Spinal cord (tissue), 10 donors: ENCODE measurements around the gene UBAC2. TPM values are rescaled to one million over a fixed set of nuclear protein-coding genes. Genes with fewer than 3 reads are reported as not detected.

Source experiments
- DNase-seq, 6 donors: peaks; one replicate each; pipeline versions ENCODE4 v3.0.0 to v3.0.0-alpha.2; 2013 to 2015; ENCODE audit warnings: low spot score in 6 of 6, low read depth in 4 of 6
- H3K27ac ChIP-seq: one replicate; pipeline ENCODE4 v1.5.1; 2013; ENCODE audit warnings: low read depth, low read length, control low read depth
- H3K27me3 ChIP-seq: one replicate; pipeline ENCODE4 v1.6.1; 2013; ENCODE audit warnings: low read length; ENCODE audit not compliant: control insufficient read depth, insufficient read depth
- H3K36me3 ChIP-seq: one replicate; pipeline ENCODE4 v1.6.1; 2013; ENCODE audit warnings: low read length; ENCODE audit not compliant: control insufficient read depth, insufficient read depth
- H3K4me1 ChIP-seq: one replicate; pipeline ENCODE4 v1.6.1; 2013; ENCODE audit warnings: low read length; ENCODE audit not compliant: control insufficient read depth, insufficient read depth
- H3K4me3 ChIP-seq: one replicate; pipeline ENCODE4 v1.5.1; 2013; ENCODE audit warnings: low read depth, low read length, control low read depth
- H3K9me3 ChIP-seq: one replicate; pipeline ENCODE4 v1.6.1; 2013; ENCODE audit warnings: low read length; ENCODE audit not compliant: control insufficient read depth, insufficient read depth
- WGBS: methylation state at CpG from one replicate; pipeline ENCODE4 v1.1.5; 2013; ENCODE audit warnings: missing lambda C conversion rate; ENCODE audit not compliant: insufficient coverage; 5-methylcytosine and 5-hydroxymethylcytosine counted together
- polyA plus RNA-seq, 2 donors: library from polyadenylated mRNA; unstranded; fragments of 120-200 nt; gene quantifications; one replicate each; pipeline ENCODE4 v1.2.1, GENCODE V29; 2013; ENCODE audit not compliant: insufficient read length in 2 of 2
- total RNA-seq, 2 donors: library from RNA; depleted of rRNA in 1 of 2; stranded (reverse); fragments of 120-200 nt in 1 of 2; fragments of >200 nt in 1 of 2; gene quantifications; one replicate each; pipeline versions ENCODE4 v1.2.3 to v1.2.4, GENCODE V29; 2013 to 2014
- donor health status: healthy.

Gene UBAC2
- total and polyA plus RNA-seq, 4 donors = 37.9 to 60.3 (median 53.8) TPM

- Histone ChIP-seq H3K4me3 (no peak overlapping the region), H3K9me3 (peaks cover 4% of the 10 kb centered on the region), H3K36me3 (peaks cover 3% of the 10 kb centered on the region), H3K27ac (no peak overlapping the region), H3K27me3 (no peaks in the 10 kb centered on the region), H3K4me1 (peaks cover 15% of the 10 kb centered on the region)
- DNase-seq = no peak
- WGBS = 83% methylated on average over 1 of the region's 6 CpGs
These were observed 19.7 kb downstream of the UBAC2 start for GRCh38 chr13:99220199-99220935.

- H3K4me3 ChIP-seq = no peak overlapping the region
- peaks cover 3% of the 10 kb centered on the region for H3K36me3 ChIP-seq
- no peak overlapping the region for H3K27ac ChIP-seq
- no peaks in the 10 kb centered on the region for H3K27me3 ChIP-seq
- whole genome bisulfite sequencing = 92% methylated on average over 5 of the region's 8 CpGs
- H3K9me3 ChIP-seq = peaks cover 4% of the 10 kb centered on the region
- H3K4me1 ChIP-seq = peaks cover 13% of the 10 kb centered on the region
- DNase-seq = no peak
These were observed 21.0 kb downstream of the UBAC2 start for GRCh38 chr13:99221567-99222239.

GRCh38 chr13:99223587-99223986 is 22.9 kb downstream of the UBAC2 start:
- no peak for DNase-seq
- H3K36me3 ChIP-seq = no peaks in the 10 kb centered on the region
- H3K4me1 ChIP-seq = no peaks in the 10 kb centered on the region
- no peak overlapping the region for H3K27ac ChIP-seq
- H3K27me3 ChIP-seq = no peaks in the 10 kb centered on the region
- peaks cover 4% of the 10 kb centered on the region for H3K9me3 ChIP-seq
- no peak overlapping the region for H3K4me3 ChIP-seq
- WGBS = no CpG with 5 or more reads among the region's 1 CpG

GRCh38 chr13:99224021-99224420 is 23.4 kb downstream of the UBAC2 start:
- peaks cover 4% of the 10 kb centered on the region for H3K9me3 ChIP-seq
- no peak for DNase-seq
- no peak overlapping the region for H3K4me3 ChIP-seq
- H3K4me1 ChIP-seq = no peaks in the 10 kb centered on the region
- H3K27ac ChIP-seq = no peak overlapping the region
- WGBS = 80% methylated on average over 1 of the region's 2 CpGs
- no peaks in the 10 kb centered on the region for H3K36me3 ChIP-seq
- no peaks in the 10 kb centered on the region for H3K27me3 ChIP-seq

GRCh38 chr13:99225078-99225477 is 24.4 kb downstream of the UBAC2 start:
- H3K4me1 ChIP-seq = no peaks in the 10 kb centered on the region
- H3K9me3 ChIP-seq = peaks cover 4% of the 10 kb centered on the region
- H3K27me3 ChIP-seq = no peaks in the 10 kb centered on the region
- no peak for DNase-seq
- H3K27ac ChIP-seq = no peak overlapping the region
- WGBS = 100% methylated on average over 1 of the region's 4 CpGs
- no peak overlapping the region for H3K4me3 ChIP-seq
- no peaks in the 10 kb centered on the region for H3K36me3 ChIP-seq

- H3K27me3 ChIP-seq = no peaks in the 10 kb centered on the region
- H3K4me3 ChIP-seq = no peak overlapping the region
- 82% methylated on average over 2 of the region's 2 CpGs for WGBS
- no peaks in the 10 kb centered on the region for H3K36me3 ChIP-seq
- no peaks in the 10 kb centered on the region for H3K4me1 ChIP-seq
- H3K27ac ChIP-seq = no peak overlapping the region
- peaks cover 4% of the 10 kb centered on the region for H3K9me3 ChIP-seq
- DNase-seq = no peak
These were observed 25.9 kb downstream of the UBAC2 start for GRCh38 chr13:99226513-99226912.

GRCh38 chr13:99227331-99227900 is 26.8 kb downstream of the UBAC2 start:
- 97% methylated on average over 5 of the region's 6 CpGs for WGBS
- H3K4me3 ChIP-seq = no peak overlapping the region
- H3K27ac ChIP-seq = no peak overlapping the region
- DNase-seq = no peak
- no peaks in the 10 kb centered on the region for H3K4me1 ChIP-seq
- no peaks in the 10 kb centered on the region for H3K36me3 ChIP-seq
- peaks cover 4% of the 10 kb centered on the region for H3K9me3 ChIP-seq
- no peaks in the 10 kb centered on the region for H3K27me3 ChIP-seq

GRCh38 chr13:99227909-99228688 is 27.4 kb downstream of the UBAC2 start:
- Histone ChIP-seq H3K4me1 (no peaks in the 10 kb centered on the region), H3K36me3 (no peaks in the 10 kb centered on the region), H3K4me3 (no peak overlapping the region), H3K27me3 (no peaks in the 10 kb centered on the region), H3K27ac (no peak overlapping the region), H3K9me3 (peaks cover 2% of the 10 kb centered on the region)
- DNase-seq = no peak
- WGBS = 100% methylated on average over 6 of the region's 15 CpGs

GRCh38 chr13:99228737-99229691 is 28.4 kb downstream of the UBAC2 start:
- Histone ChIP-seq H3K27me3 (no peaks in the 10 kb centered on the region), H3K4me1 (no peaks in the 10 kb centered on the region), H3K36me3 (no peaks in the 10 kb centered on the region), H3K9me3 (no peaks in the 10 kb centered on the region), H3K4me3 (no peak overlapping the region), H3K27ac (no peak overlapping the region)
- WGBS = 60% methylated on average over 6 of the region's 13 CpGs
- DNase-seq = no peak
